ENCODE results near the gene CRYBG1. TPM values are rescaled to one million over a fixed set of nuclear protein-coding genes. Genes with fewer than 3 reads are reported as not detected.

Gene CRYBG1
- polyA plus RNA-seq, 1 donor from 2014 or later = 0.73 TPM

- TF ChIP-seq RAD21 (conservative IDR thresholded peaks at IDR 0.05) = no peak
- no peak for TF ChIP-seq REST (IDR thresholded peaks at IDR 0.05; ENCODE audit: borderline replicate concordance)
- TF ChIP-seq POLR2AphosphoS5 (IDR thresholded peaks at IDR 0.05) = peak; percentile 7
- Histone ChIP-seq H3K27me3 (ENCODE audit: insufficient read depth, low read depth, low read length) (peaks cover 82% of the 10 kb centered on the region), H3K79me2 (replicated peaks; ENCODE audit: insufficient read depth, low read length) (no peaks in the 10 kb centered on the region), H3F3A (ENCODE audit: insufficient read depth, low read length, poor library complexity, severe bottlenecking) (no peaks in the 10 kb centered on the region), H3K36me3 (ENCODE audit: insufficient read depth, low read length) (no peaks in the 10 kb centered on the region), H3K9ac (ENCODE audit: low read length) (no peak overlapping the region), H3K9me2 (ENCODE audit: insufficient read depth, low read length) (no peaks in the 10 kb centered on the region), H2AFZ (ENCODE audit: low read depth, low read length) (no peak overlapping the region), H4K20me1 (ENCODE audit: insufficient read depth) (no peaks in the 10 kb centered on the region), H3K27ac (ENCODE audit: low read length) (no peak overlapping the region), H3K4me2 (ENCODE audit: low read length) (peak overlapping the region; percentile 81), H3K4me3 (ENCODE audit: low read length) (peak overlapping the region; percentile 75), H3K9me3 (ENCODE audit: low read length) (peaks cover 7% of the 10 kb centered on the region)
These were observed 151.0 kb downstream of the CRYBG1 start for GRCh38 chr6:106511288-106512047.

- Histone ChIP-seq H3K27me3 (ENCODE audit: insufficient read depth, low read depth, low read length) (peaks cover 82% of the 10 kb centered on the region), H3K79me2 (replicated peaks; ENCODE audit: insufficient read depth, low read length) (no peaks in the 10 kb centered on the region)
These were observed 151.8 kb downstream of the CRYBG1 start for GRCh38 chr6:106512048-106512967.

More at GRCh38 chr6:106512048-106512967, 151.8 kb downstream of the CRYBG1 start:
- no peak overlapping the region for H2AFZ ChIP-seq (ENCODE audit: low read depth, low read length)
- H3K4me2 ChIP-seq (ENCODE audit: low read length) = peak overlapping the region; percentile 81
- no peaks in the 10 kb centered on the region for H3K36me3 ChIP-seq (ENCODE audit: insufficient read depth, low read length)
- H3K9ac ChIP-seq (ENCODE audit: low read length) = no peak overlapping the region
- peaks cover 7% of the 10 kb centered on the region for H3K9me3 ChIP-seq (ENCODE audit: low read length)
- peak; percentile 31 for TF ChIP-seq CTCF (IDR thresholded peaks at IDR 0.05; ENCODE audit: poor library complexity, severe bottlenecking)
- TF ChIP-seq EZH2 (IDR thresholded peaks at IDR 0.05; ENCODE audit: borderline replicate concordance, insufficient read depth, low read length, poor library complexity, severe bottlenecking) = peak; percentile 88
- no peak for TF ChIP-seq TAF1 (IDR thresholded peaks at IDR 0.05; ENCODE audit: low read depth)
- no peaks in the 10 kb centered on the region for H3F3A ChIP-seq (ENCODE audit: insufficient read depth, low read length, poor library complexity, severe bottlenecking)
- peak overlapping the region; percentile 75 for H3K4me3 ChIP-seq (ENCODE audit: low read length)
- no peaks in the 10 kb centered on the region for H3K9me2 ChIP-seq (ENCODE audit: insufficient read depth, low read length)
- H3K27ac ChIP-seq (ENCODE audit: low read length) = no peak overlapping the region
- H4K20me1 ChIP-seq (ENCODE audit: insufficient read depth) = no peaks in the 10 kb centered on the region
